H9 (cell line): ENCODE measurements around the gene DCTN3. TPM values are rescaled to one million over a fixed set of nuclear protein-coding genes. Genes with fewer than 3 reads are reported as not detected.

Experiments used
- DNase-seq: peaks from one replicate; pipeline ENCODE4 v3.0.0-alpha.2; 2017
- H2AFZ ChIP-seq: one replicate; pipeline ENCODE4 v1.6.1; 2013; ENCODE audit warnings: mild to moderate bottlenecking, low read length, control low read depth, moderate library complexity
- H2AK5ac ChIP-seq: 2 replicates; pipeline ENCODE4 v1.6.1; 2013; ENCODE audit warnings: low read length, control low read depth, mixed read lengths; ENCODE audit not compliant: insufficient read length
- H2BK120ac ChIP-seq: one replicate; pipeline ENCODE4 v1.6.1; 2013; ENCODE audit warnings: low read depth, mild to moderate bottlenecking, low read length, control low read depth, inconsistent platforms; ENCODE audit not compliant: poor library complexity, severe bottlenecking
- H2BK12ac ChIP-seq: 2 replicates; pipeline ENCODE4 v1.6.1; 2013; ENCODE audit warnings: low read length, control low read depth, mixed read lengths, low read depth; ENCODE audit not compliant: insufficient read length
- H2BK15ac ChIP-seq: 2 replicates; pipeline ENCODE4 v1.6.1; 2013; ENCODE audit warnings: low read depth, low read length, control low read depth
- H2BK20ac ChIP-seq: one replicate; pipeline ENCODE4 v1.6.1; 2013; ENCODE audit warnings: low read depth, mild to moderate bottlenecking, low read length, control low read depth, inconsistent platforms; ENCODE audit not compliant: poor library complexity, severe bottlenecking
- H2BK5ac ChIP-seq: 2 replicates; pipeline ENCODE4 v1.6.1; 2013; ENCODE audit warnings: low read length, control low read depth, mixed read lengths; ENCODE audit not compliant: insufficient read length
- H3K14ac ChIP-seq: 2 replicates; pipeline ENCODE4 v1.6.1; 2013; ENCODE audit warnings: low read length, control low read depth; ENCODE audit not compliant: insufficient read depth
- H3K18ac ChIP-seq: 2 replicates; pipeline ENCODE4 v1.6.1; 2013; ENCODE audit warnings: low read depth, mild to moderate bottlenecking, mixed read lengths, low read length, control low read depth; ENCODE audit not compliant: insufficient read length
- H3K23ac ChIP-seq: 2 replicates; pipeline ENCODE4 v1.6.1; 2013; ENCODE audit warnings: low read length, control low read depth, mixed read lengths, low read depth; ENCODE audit not compliant: insufficient read length
- H3K23me2 ChIP-seq: 2 replicates; pipeline ENCODE4 v1.6.1; 2013; ENCODE audit warnings: low read depth, mild to moderate bottlenecking, mixed read lengths, low read length, control low read depth; ENCODE audit not compliant: insufficient read length, poor library complexity, severe bottlenecking
- H3K27ac ChIP-seq: 2 replicates; pipeline ENCODE4 v1.5.1; 2013; ENCODE audit warnings: low read length, control low read depth, mixed read lengths, low read depth; ENCODE audit not compliant: insufficient read length
- H3K27me3 ChIP-seq: 2 replicates; pipeline ENCODE4 v1.6.1; 2013; ENCODE audit warnings: low read length, control low read depth, inconsistent platforms; ENCODE audit not compliant: insufficient read depth
- H3K4ac ChIP-seq: 2 replicates; pipeline ENCODE4 v1.6.1; 2013; ENCODE audit warnings: low read depth, mild to moderate bottlenecking, control low read depth, inconsistent platforms, low read length, moderate library complexity
- H3K4me1 ChIP-seq: 2 replicates; pipeline ENCODE4 v1.6.1; 2013; ENCODE audit warnings: low read length, control low read depth, inconsistent platforms; ENCODE audit not compliant: insufficient read depth
- H3K4me2 ChIP-seq: 2 replicates; pipeline ENCODE4 v1.6.1; 2013; ENCODE audit warnings: low read length, control low read depth, mixed read lengths; ENCODE audit not compliant: insufficient read length, insufficient read depth
- H3K56ac ChIP-seq: 2 replicates; pipeline ENCODE4 v1.6.1; 2013; ENCODE audit warnings: low read depth, mild to moderate bottlenecking, mixed read lengths, low read length, control low read depth; ENCODE audit not compliant: insufficient read length
- H3K79me1 ChIP-seq: 2 replicates; pipeline ENCODE4 v1.6.1; 2013; ENCODE audit warnings: low read depth, mild to moderate bottlenecking, moderate library complexity, low read length, control low read depth, inconsistent platforms; ENCODE audit not compliant: insufficient read depth, poor library complexity, severe bottlenecking
- H3K79me2 ChIP-seq: 2 replicates; pipeline ENCODE4 v1.6.1; 2013; ENCODE audit warnings: low read length, control low read depth, inconsistent platforms; ENCODE audit not compliant: insufficient read depth
- H3K9ac ChIP-seq: 2 replicates; pipeline ENCODE4 v1.6.1; 2013; ENCODE audit warnings: low read length, control low read depth, mixed read lengths; ENCODE audit not compliant: insufficient read length; ENCODE audit errors: extremely low read depth
- H3K9me3 ChIP-seq: one replicate; pipeline ENCODE4 v1.6.1; 2013; ENCODE audit warnings: low read depth, low read length, inconsistent platforms; ENCODE audit not compliant: control insufficient read depth
- H3T11ph ChIP-seq: one replicate; pipeline ENCODE4 v1.6.1; 2013; ENCODE audit warnings: mild to moderate bottlenecking, low read length, control low read depth, inconsistent platforms
- H4K20me1 ChIP-seq: one replicate; pipeline ENCODE4 v1.6.1; 2013; ENCODE audit not compliant: control insufficient read depth, insufficient read length, insufficient read depth
- H4K5ac ChIP-seq: 2 replicates; pipeline ENCODE4 v1.6.1; 2013; ENCODE audit warnings: low read depth, mild to moderate bottlenecking, mixed read lengths, low read length, control low read depth; ENCODE audit not compliant: insufficient read length
- H4K8ac ChIP-seq: replicated peaks from 2 replicates; pipeline ENCODE4 v1.6.1; 2013; ENCODE audit warnings: low read length, control low read depth, mixed read lengths, low read depth; ENCODE audit not compliant: insufficient read length
- H4K91ac ChIP-seq: 2 replicates; pipeline ENCODE4 v1.6.1; 2013; ENCODE audit warnings: low read depth, mild to moderate bottlenecking, moderate library complexity, mixed read lengths, low read length, control low read depth; ENCODE audit not compliant: insufficient read length
- H3K27ac Mint-ChIP-seq, 3 experiments: 2 replicates in 2 of 3; 3 replicates in 1 of 3; pipeline ENCODE4 v1.8.0; 2020 to 2021; ENCODE audit warnings: mixed read lengths in 3 of 3, mild to moderate bottlenecking in 1 of 3, moderate library complexity in 1 of 3
- H3K27me3 Mint-ChIP-seq: 2 replicates; pipeline ENCODE4 v1.8.0; 2021; ENCODE audit warnings: low read depth, mild to moderate bottlenecking, moderate library complexity, mixed read lengths
- H3K36me3 Mint-ChIP-seq, 3 experiments: 2 replicates in 2 of 3; 3 replicates in 1 of 3; pipeline ENCODE4 v1.8.0; 2020 to 2021; ENCODE audit warnings: low read depth in 3 of 3, mixed read lengths in 3 of 3; ENCODE audit not compliant: insufficient read depth in 1 of 3
- H3K4me1 Mint-ChIP-seq, 2 experiments: 2 replicates each; pipeline ENCODE4 v1.8.0; 2020; ENCODE audit warnings: mixed read lengths in 2 of 2
- H3K4me3 Mint-ChIP-seq, 2 experiments: 2 replicates in 1 of 2; 3 replicates in 1 of 2; pipeline ENCODE4 v1.8.0; 2020 to 2021; ENCODE audit warnings: mild to moderate bottlenecking in 2 of 2, mixed read lengths in 2 of 2, moderate library complexity in 1 of 2
- H3K9me3 Mint-ChIP-seq, 2 experiments: 2 replicates in 1 of 2; 3 replicates in 1 of 2; pipeline ENCODE4 v1.8.0; 2020; ENCODE audit warnings: mild to moderate bottlenecking in 2 of 2, mixed read lengths in 2 of 2, moderate library complexity in 1 of 2
- CTCF ChIP-seq: fragments of 200-600 bp; sonication (generic); conservative IDR thresholded peaks from 3 replicates; pipeline ENCODE4 v1.8.0; 2021; ENCODE audit warnings: antibody characterized with exemption, mild to moderate bottlenecking
- WGBS: extraction: QIAGEN DNeasy Blood & Tissue Kit; methylation state at CpG from one replicate; pipeline ENCODE4 v1.1.7; 2013; ENCODE audit warnings: missing lambda C conversion rate, low lambda C conversion rate, mixed read lengths; ENCODE audit not compliant: insufficient read length; ENCODE audit errors: extremely low coverage; 5-methylcytosine and 5-hydroxymethylcytosine counted together
- total RNA-seq: library from RNA; stranded (reverse); gene quantifications from 2 replicates; pipeline ENCODE4 v1.2.1, GENCODE V29; 2021

Gene DCTN3
- total RNA-seq, 1 experiment from 2014 or later = 40.0 TPM

GRCh38 chr9:34646211-34647083 is 26.2 kb upstream of the DCTN3 start, which contains the start of gene GALT:
GALT (plus strand) TSS chr9:34646675; CDS start chr9:34646705, 30 bp downstream.
- Histone ChIP-seq H2BK20ac (no peak within 1 kb of the TSS), H2BK15ac (no peak within 1 kb of the TSS), H4K5ac (no peak within 1 kb of the TSS), H2BK120ac (no peak within 1 kb of the TSS), H3K18ac (peak within 1 kb of the TSS; percentile 31), H4K8ac (no peak within 1 kb of the TSS), H3K23ac (no peak within 1 kb of the TSS), H3K4me2 (peak within 1 kb of the TSS; percentile 94), H3K79me1 (no peaks in the 10 kb centered on the region), H3K14ac (peak within 1 kb of the TSS; percentile 41), H3K9ac (peak within 1 kb of the TSS; percentile 28), H3K9me3 (no peaks in the 10 kb centered on the region), H3T11ph (no peak within 1 kb of the TSS), H3K79me2 (peaks cover 2% of the 10 kb centered on the region; the same call in 1 of the 2 replicates), H2BK5ac (no peak within 1 kb of the TSS), H3K27me3 (no peaks in the 10 kb centered on the region), H3K4me1 (peaks cover 10% of the 10 kb centered on the region; the same call in 1 of the 2 replicates), H2AFZ (no peak within 1 kb of the TSS), H2AK5ac (no peak within 1 kb of the TSS), H3K23me2 (peaks cover 9% of the 10 kb centered on the region), H4K20me1 (no peaks in the 10 kb centered on the region), H3K4ac (no peak within 1 kb of the TSS), H4K91ac (no peak within 1 kb of the TSS), H3K56ac (no peak within 1 kb of the TSS), H2BK12ac (no peak within 1 kb of the TSS), H3K27ac (no peak within 1 kb of the TSS)
- DNase-seq = peak; percentile 96
- H3K36me3 Mint-ChIP-seq = peaks cover 17 to 28% (median 24%) of the 10 kb centered on the region in 3 experiments; a peak in 6 of 7 replicates
- H3K9me3 Mint-ChIP-seq = no peaks in the 10 kb centered on the region
- H3K27ac Mint-ChIP-seq = peak within 1 kb of the TSS; percentile 11 to 94 (median 66); a peak in 4 of 7 replicates
- H3K27me3 Mint-ChIP-seq = no peaks in the 10 kb centered on the region; the same call in 1 of the 2 replicates
- TF ChIP-seq CTCF = peak; percentile 55; the same call in 2 of the 3 replicates
- peaks cover 31 to 38% of the 10 kb centered on the region in 2 experiments for H3K4me1 Mint-ChIP-seq
- WGBS = no CpG with 5 or more reads among the region's 43 CpGs
- H3K4me3 Mint-ChIP-seq = peak within 1 kb of the TSS; percentile 85 to 93
